MM.1S (cell line): ENCODE results near the gene CDH1.

Experiments
- DNase-seq: peaks from one replicate; pipeline ENCODE4 v3.0.0-alpha.2; 2015
- H2AFZ ChIP-seq: fragments of 300-600 bp; sonication (generic); 2 replicates; pipeline ENCODE4 v1.6.0; 2016; ENCODE audit warnings: antibody characterized with exemption, low read length
- H3F3A ChIP-seq: fragments of 300-600 bp; sonication (generic); 2 replicates; pipeline ENCODE4 v1.6.1; 2016; ENCODE audit warnings: mild to moderate bottlenecking, antibody characterized with exemption, low read length, moderate library complexity, mixed read lengths; ENCODE audit not compliant: insufficient read depth
- H3K27ac ChIP-seq: fragments of 300-600 bp; sonication (generic); 2 replicates; pipeline ENCODE4 v1.5.1; 2016; ENCODE audit warnings: mild to moderate bottlenecking, low read length
- H3K27me3 ChIP-seq: fragments of 300-600 bp; sonication (generic); replicated peaks from 2 replicates; pipeline ENCODE4 v1.6.0; 2016; ENCODE audit warnings: low read length; ENCODE audit not compliant: insufficient read depth
- H3K36me3 ChIP-seq: fragments of 300-600 bp; sonication (generic); replicated peaks from 2 replicates; pipeline ENCODE4 v1.6.1; 2016; ENCODE audit warnings: mild to moderate bottlenecking, low read length, mixed read lengths; ENCODE audit not compliant: insufficient read depth
- H3K4me1 ChIP-seq: fragments of 300-600 bp; sonication (generic); 2 replicates; pipeline ENCODE4 v1.6.1; 2016; ENCODE audit warnings: low read length, mixed read lengths
- H3K4me2 ChIP-seq: fragments of 300-600 bp; sonication (generic); 2 replicates; pipeline ENCODE4 v1.6.0; 2016; ENCODE audit warnings: low read depth, low read length
- H3K4me3 ChIP-seq: fragments of 300-600 bp; sonication (generic); 2 replicates; pipeline ENCODE4 v1.5.1; 2016; ENCODE audit warnings: low read length, mixed read lengths
- H3K79me2 ChIP-seq: fragments of 300-600 bp; sonication (generic); 2 replicates; pipeline ENCODE4 v1.6.1; 2016; ENCODE audit warnings: mixed run types, low read length, mixed read lengths
- H3K9ac ChIP-seq: fragments of 300-600 bp; sonication (generic); 2 replicates; pipeline ENCODE4 v1.6.1; 2016; ENCODE audit warnings: low read length, mixed read lengths
- H3K9me2 ChIP-seq: fragments of 300-600 bp; sonication (generic); replicated peaks from 2 replicates; pipeline ENCODE4 v1.6.1; 2016; ENCODE audit warnings: mild to moderate bottlenecking, low read length, mixed read lengths; ENCODE audit not compliant: insufficient read depth
- H3K9me3 ChIP-seq: fragments of 300-600 bp; sonication (generic); replicated peaks from 2 replicates; pipeline ENCODE4 v1.6.1; 2016; ENCODE audit warnings: mild to moderate bottlenecking, low read length, mixed read lengths; ENCODE audit not compliant: insufficient read depth
- H4K20me1 ChIP-seq: fragments of 300-600 bp; sonication (generic); 2 replicates; pipeline ENCODE4 v1.6.1; 2016; ENCODE audit warnings: mild to moderate bottlenecking, low read length, moderate library complexity, mixed read lengths; ENCODE audit not compliant: insufficient read depth
- CTCF ChIP-seq: fragments of 300-600 bp; sonication (generic); IDR thresholded peaks from 2 replicates; pipeline ENCODE4 v1.5.1; 2016; ENCODE audit warnings: antibody characterized with exemption, low read length, mixed read lengths
- EZH2 ChIP-seq: fragments of 300-600 bp; sonication (generic); optimal IDR thresholded peaks from 2 replicates; pipeline ENCODE3; 2017; ENCODE audit warnings: low read depth, mild to moderate bottlenecking, antibody characterized with exemption, low read length, mixed read lengths
- EZH2phosphoT487 ChIP-seq: fragments of 300-600 bp; sonication (generic); IDR thresholded peaks from 2 replicates; pipeline ENCODE4 v1.6.1; 2018; ENCODE audit warnings: antibody characterized with exemption, low read length

The CDH1 gene

DNA sequence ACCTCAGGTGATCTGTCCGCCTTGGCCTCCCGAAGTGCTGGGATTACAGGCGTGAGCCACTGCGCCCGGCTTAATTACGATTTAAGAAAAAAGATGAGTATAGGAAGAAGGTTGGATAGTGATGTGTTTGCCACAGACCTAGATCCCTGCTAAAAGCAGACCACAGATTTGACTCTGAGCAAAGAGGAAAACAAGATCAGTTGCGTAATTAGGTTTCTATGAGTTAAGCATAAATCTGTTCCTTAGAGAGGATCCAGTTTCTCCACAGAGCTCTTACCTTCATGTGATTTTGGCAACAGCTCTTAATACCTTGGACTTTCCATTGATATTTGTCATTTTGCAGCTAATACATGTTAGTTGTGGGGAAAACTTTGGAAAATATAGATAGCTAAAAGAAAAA is 31.1 kb downstream of the CDH1 start:
- Histone ChIP-seq H3F3A (no peaks in the 10 kb centered on the region), H4K20me1 (no peaks in the 10 kb centered on the region), H3K36me3 (no peaks in the 10 kb centered on the region), H2AFZ (no peak overlapping the region), H3K9me2 (no peaks in the 10 kb centered on the region), H3K27ac (no peak overlapping the region), H3K4me3 (no peak overlapping the region), H3K9ac (no peak overlapping the region), H3K9me3 (no peaks in the 10 kb centered on the region), H3K4me1 (peaks cover 4% of the 10 kb centered on the region), H3K27me3 (peaks cover 27% of the 10 kb centered on the region), H3K79me2 (no peaks in the 10 kb centered on the region), H3K4me2 (no peak overlapping the region)
- DNase-seq = no peak
- TF ChIP-seq CTCF = no peak

DNA sequence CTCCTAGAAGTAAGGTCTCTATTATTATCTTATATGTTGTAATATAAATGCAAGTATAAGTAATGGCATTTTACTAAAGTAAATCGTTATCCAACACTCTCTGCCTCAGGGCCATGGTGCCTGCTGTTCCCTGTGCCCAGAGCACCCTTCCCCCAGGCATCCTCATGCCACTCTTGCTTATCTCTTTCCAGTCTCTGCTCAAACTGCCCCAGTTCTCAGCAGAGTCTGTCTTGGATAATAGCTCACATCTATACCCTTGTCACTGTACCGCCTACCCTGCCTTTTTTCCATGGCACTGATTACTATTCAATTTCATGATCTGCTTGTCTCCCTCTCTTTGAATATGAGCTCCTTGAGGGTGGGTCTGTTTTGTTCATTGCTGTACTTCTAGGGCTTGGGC is 31.7 kb downstream of the CDH1 start:
- no peaks in the 10 kb centered on the region for H4K20me1 ChIP-seq
- H3K4me1 ChIP-seq = peaks cover 4% of the 10 kb centered on the region
- no peak overlapping the region for H2AFZ ChIP-seq
- H3K9me2 ChIP-seq = no peaks in the 10 kb centered on the region
- no peak overlapping the region for H3K4me2 ChIP-seq
- DNase-seq = no peak
- no peak overlapping the region for H3K9ac ChIP-seq
- H3K27me3 ChIP-seq = peaks cover 31% of the 10 kb centered on the region
- H3K9me3 ChIP-seq = no peaks in the 10 kb centered on the region
- H3K27ac ChIP-seq = no peak overlapping the region
- no peaks in the 10 kb centered on the region for H3K36me3 ChIP-seq
- no peaks in the 10 kb centered on the region for H3K79me2 ChIP-seq
- TF ChIP-seq CTCF = no peak
- no peak for TF ChIP-seq EZH2
- TF ChIP-seq EZH2phosphoT487 = no peak
- no peak overlapping the region for H3K4me3 ChIP-seq
- H3F3A ChIP-seq = no peaks in the 10 kb centered on the region

- Histone ChIP-seq H3K9me3 (no peaks in the 10 kb centered on the region), H3K79me2 (no peaks in the 10 kb centered on the region), H3K4me1 (no peaks in the 10 kb centered on the region), H3K9me2 (no peaks in the 10 kb centered on the region), H3K4me2 (no peak overlapping the region), H3K27me3 (peaks cover 50% of the 10 kb centered on the region), H3F3A (no peaks in the 10 kb centered on the region), H3K36me3 (no peaks in the 10 kb centered on the region), H4K20me1 (no peaks in the 10 kb centered on the region), H3K27ac (no peak overlapping the region), H2AFZ (no peak overlapping the region), H3K9ac (no peak overlapping the region), H3K4me3 (no peak overlapping the region)
- no peak for DNase-seq
- TF ChIP-seq EZH2phosphoT487 (no peak), CTCF (no peak), EZH2 (no peak)
Observed at GRCh38 chr16:68770671-68771070, 33.6 kb downstream of the CDH1 start.
